SK-N-DZ (cell line): ENCODE measurements around the gene LDLRAD4.
A peak's percentile ranks its signal among the peaks of the same experiment; 100 is the strongest.
"Not testable (repeated sequence)": the region's sequence is repeated elsewhere in the genome, so short reads cannot be mapped to it uniquely, and the experiment has no call there.

Source experiments
- DNase-seq: peaks from one replicate; pipeline ENCODE4 v3.0.0-alpha.2; 2015; ENCODE audit warnings: low spot score

The LDLRAD4 gene

DNA sequence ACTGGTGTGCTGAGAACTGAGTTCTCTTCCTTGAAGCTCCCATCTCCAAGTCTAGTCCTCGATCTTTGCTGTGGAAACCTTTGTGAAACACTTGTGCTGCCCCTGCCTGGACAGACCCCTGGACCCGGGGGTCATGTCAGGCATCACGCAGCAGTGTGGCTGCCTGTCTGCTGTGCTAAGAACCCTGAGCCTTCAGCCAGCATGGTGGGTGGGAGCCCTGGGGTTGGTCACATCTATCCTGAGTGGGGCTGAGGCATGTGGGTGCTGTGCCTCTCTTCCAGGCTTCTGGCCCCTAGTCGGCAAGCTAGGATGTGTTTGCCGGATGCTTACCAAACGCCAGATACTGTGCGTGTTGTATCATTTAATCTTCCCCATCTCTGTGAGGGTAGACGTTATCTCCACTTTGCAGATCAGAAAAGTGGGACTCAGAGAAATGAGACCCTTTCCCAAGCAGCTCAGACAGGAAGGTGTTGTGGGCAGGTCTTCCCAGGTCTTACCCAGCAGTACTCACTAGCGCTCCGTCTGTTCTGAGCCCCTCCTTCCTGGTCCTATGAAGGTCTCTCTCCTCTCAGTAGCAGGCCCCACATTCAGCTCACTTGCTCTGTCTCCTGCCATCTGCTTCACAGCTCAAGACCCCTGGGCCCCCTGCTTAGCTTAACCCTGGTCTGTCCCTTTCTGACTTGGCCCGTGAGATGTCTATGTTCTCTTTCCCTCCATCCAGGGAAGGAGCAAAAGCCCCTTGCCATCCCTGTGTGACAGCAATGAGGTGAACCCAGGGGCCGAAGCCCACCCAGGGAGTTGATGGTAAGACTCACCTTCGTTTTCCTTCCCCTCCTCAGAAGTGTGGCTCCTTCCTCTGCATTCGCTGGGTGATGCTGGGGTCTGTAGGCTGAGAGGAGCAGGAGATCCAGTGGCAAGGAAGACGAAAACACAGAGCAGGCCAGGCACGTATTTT lies 265.0 kb downstream of the LDLRAD4 start:
- DNase-seq = peak; percentile 29

DNA sequence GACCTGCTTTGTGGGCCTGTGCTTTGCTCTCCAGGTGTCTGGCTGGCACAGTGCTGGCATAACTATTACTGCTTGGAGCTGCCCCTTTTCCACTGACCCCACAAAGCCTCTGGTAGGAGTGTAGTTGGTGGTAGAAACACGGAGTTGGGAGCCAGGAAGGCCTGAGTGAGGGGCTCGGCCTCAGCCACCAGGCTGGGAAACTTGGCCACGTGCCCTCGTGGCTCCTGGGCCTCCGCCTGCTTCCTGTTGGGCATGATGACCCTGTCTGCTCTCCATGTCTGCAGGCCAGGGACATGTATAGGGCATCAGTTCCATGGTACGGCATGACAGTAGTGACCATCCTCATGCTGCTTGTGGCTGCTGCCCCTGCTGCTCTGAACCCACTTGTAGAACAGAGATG lies 266.6 kb downstream of the LDLRAD4 start:
- no peak for DNase-seq

DNA sequence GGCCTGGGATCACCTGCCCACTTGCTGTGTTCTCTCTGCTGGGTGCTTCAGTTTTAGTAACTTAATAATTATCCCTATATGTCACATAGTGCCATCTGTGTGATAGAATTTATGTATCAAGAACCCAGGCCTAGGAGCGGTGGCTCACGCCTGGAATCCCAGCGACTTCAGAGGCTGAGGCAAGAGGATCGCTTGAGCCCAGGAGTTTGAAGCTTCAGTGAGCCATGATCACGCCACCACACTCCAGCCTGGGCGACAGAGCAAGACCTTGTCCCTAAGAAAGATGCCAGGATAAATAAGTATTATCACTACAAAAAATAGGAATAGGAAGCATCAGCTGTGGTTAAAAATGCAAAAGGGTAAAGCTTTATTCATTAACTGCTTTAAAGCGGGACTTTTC lies 267.0 kb downstream of the LDLRAD4 start:
- DNase-seq = no peak

DNA sequence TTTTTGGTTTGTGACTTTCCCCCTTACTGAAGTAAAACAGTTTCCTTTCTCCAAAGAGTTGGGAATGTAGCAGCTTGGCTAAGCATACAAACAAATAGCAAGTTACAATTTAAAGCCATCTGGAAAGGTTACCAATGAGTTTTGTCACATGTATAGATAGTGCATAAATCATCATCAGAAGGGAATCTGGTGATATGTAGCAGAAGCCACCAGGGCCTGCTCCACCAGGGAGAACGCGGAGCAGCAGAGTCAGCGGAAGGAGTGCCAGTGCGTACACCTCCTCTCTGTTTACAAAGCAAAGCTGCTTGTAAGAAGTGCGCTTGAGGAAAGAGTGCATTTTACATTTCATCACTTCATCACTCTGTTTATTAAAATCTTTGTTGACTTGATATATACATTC lies 267.7 kb downstream of the LDLRAD4 start:
- DNase-seq = no peak

DNA sequence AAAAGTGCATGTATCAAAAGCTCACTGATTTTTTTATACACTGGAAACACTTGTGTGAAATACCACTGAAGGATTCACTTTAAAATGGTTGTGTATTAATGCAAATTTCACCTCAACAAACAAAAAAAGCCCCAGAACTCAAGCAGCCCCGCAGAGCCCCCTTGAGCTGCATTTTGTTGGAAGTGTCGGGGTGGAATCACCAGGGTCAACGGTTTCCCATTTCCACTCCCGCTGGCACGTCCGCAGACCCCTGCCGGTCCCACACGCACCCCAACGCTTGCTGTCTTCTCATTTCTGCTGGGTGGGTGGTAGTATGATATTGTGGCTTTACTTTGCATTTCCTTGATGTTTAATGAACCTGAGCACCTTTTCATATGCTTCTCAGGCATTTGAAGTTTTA lies 268.1 kb downstream of the LDLRAD4 start:
- DNase-seq = no peak

DNA sequence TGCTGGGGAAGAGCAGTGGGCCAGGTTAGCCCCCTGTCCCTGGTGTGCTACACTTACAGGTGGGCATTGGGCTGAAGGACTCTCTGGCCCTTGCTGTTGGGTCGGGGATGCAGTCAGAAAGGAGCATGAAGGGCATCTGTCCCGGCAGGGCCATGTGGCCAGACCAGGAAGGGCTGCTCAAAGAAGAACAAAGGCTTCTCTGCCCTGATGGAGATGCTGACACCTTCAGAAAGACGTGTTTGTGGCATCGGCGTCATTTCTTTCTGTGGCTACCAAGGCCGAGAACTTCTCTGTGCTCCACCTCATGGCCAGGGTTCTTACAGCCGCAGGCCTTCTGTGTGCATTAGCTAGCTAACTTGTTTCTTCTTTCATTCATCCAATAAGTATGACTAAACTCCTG lies 268.7 kb downstream of the LDLRAD4 start:
- DNase-seq = no peak

DNA sequence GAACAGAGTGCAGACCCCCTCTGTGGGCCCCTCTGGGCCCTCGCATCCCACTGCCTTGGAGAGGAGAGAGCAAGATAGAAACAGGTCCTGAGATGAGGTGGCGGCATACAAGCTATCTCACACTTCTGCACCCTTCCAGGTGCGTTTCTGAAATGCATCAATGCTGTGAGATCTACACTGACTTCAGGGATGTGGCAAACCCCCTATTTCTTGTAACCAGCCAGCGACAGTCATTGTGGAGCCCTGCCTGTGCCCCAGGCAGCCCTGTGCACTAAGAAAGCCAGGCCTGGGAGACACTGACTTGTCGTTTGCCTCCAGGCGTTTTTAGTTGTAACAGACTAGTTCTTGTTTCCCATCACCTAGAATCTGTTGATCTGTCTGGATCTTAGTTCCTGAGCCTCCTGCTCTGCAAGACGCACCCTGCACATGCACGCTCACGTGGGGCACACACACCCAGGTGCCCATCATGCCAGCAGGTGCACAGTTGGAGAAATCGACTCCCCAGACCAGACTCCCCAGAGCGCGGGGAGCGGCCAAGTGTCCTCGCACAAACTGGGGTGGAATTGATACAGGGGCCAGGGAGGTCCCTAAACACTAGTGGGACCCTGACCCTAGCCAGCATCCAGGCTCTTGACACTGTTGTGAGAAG lies 269.8 kb downstream of the LDLRAD4 start:
- DNase-seq = no peak

DNA sequence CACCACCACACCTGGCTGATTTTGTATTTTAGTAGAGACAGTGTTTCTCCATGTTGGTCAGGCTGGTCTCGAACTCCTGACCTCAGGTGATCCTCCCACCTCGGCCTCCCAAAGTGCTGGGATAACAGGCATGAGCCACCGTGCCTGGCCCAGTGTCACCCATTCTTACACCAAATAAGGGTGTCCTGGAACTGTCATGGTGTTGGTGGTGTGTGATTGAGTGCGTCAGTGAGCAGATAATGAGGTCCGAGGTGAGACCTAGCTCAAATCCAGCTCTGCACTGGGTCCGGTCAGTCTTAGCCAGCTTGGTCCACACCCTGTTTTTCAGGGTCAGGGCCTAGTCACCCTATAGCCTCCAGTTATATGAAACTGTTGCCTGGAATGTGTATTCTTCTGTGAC lies 270.7 kb downstream of the LDLRAD4 start:
- DNase-seq = not testable (repeated sequence)

DNA sequence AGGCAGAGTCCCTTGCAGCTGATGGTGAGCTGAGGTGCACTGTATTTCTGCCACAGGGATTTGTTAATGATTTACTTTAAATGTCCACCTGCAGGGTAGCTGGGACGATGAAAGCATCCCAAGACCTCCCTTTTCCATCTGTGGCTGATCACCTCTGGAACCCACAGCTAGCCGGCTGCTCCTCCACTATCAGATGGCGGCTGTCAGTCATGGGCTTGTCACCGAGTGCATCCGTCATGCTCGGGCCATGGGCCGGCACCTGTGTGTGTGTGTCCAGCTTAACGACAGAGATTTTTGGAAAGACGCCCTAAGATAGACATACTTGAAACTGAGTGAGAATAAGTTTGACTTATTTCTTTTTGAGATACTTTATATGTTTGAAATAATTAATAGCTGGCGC lies 272.6 kb downstream of the LDLRAD4 start:
- DNase-seq = no peak

DNA sequence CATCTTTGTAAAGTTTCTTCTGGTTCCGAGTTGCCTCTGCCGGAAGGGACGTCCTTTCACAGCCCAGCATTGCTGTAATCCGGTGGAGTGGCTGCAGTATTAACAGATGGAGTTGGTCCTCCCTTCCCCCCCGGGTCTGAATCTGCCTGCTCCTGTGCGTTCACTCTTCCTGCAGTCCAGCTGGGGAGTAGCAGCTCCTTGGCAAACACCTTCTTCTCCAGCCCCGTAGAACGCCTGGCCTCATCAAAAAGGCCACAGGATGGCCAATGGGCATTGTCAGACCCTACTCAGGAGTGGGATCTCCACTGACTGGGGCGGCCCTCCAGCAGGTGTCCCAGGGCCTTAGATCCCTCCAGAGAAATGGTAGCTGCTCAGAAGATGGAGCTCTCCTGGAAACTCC lies 273.8 kb downstream of the LDLRAD4 start:
- DNase-seq = no peak

DNA sequence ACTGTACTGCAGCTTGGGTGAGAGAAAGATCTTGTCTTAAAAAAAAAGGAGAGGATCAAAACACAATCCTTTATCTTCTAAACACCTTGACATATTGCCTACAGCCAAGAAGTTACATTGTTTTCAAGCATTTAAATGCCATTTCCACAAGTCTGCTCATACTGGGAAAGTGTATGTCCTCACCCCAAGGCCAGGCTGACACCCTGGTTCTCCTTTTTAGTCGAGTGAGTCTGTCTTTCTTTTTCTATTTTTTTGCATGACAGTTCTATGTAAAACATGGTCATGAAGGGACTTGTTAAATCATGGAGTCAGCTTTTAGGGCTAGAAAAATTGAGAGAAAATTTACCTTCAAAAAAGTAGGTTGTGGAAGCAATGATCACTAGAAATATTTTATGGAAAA lies 274.5 kb downstream of the LDLRAD4 start:
- no peak for DNase-seq

DNA sequence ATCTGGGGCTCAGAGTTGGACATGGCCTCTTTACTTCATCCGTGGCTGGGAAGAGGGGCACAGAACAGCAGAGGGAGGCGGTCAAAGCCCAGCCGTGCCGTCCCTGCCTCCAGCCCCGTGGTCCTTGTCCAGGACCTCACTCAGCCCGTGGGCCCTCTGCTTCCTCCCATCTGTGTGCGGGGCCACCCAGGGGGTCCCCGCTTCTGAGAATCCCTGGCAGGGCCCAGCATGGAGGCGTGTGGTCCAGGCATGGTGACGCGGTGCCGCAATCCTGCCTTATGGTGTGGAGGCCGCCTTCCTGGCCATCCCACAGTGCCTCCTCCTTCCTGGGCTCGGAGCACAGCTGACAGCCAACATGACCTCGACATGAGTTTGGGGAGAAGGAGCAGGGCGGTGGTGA lies 275.2 kb downstream of the LDLRAD4 start:
- no peak for DNase-seq

DNA sequence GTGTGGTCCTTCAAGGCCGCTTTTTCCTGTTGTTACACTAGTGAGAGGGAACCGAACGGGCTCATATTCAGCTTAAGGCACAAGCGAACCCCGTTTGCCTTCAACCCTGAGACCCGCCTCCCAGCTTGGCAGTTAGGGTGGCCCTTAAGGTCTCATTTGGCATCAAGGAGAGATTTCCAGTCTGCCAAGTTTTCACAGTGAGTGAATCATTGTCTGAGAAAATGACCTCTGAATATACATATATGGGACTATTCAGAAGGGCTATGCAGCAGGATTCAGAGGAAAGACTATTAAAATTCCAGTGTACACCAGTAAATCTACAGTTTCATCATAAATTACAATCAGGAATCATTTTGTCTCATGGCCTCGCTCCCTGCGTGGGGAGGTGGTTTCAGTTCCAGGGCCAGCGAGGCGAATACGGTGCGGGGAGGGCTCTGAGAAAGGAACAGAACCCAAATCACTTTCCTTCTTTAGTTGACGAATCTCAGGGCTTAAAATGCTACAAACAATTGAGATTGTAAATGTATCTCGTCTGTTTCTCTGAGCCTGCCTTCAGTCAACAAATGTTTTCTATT lies 276.4 kb downstream of the LDLRAD4 start:
- DNase-seq = no peak

DNA sequence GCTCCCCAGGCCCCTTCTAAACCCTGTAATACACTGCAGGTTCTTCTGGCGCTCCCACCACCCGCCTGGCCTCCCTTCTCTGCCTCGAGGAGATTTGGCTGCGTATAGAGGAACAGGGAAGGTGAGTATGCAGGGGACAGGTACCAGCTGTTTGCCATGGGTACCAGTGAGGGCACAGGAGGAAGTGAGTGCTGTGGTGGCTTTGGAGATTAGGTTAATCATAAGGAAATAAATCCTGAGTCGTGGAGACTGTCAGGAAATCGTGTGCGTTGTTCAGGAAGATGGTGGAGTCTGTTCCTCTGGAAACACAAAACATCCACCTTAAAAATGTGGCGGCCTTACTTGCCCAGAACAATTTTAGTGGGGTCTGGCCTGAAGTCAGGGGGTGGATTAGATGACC lies 277.4 kb downstream of the LDLRAD4 start:
- DNase-seq = no peak

DNA sequence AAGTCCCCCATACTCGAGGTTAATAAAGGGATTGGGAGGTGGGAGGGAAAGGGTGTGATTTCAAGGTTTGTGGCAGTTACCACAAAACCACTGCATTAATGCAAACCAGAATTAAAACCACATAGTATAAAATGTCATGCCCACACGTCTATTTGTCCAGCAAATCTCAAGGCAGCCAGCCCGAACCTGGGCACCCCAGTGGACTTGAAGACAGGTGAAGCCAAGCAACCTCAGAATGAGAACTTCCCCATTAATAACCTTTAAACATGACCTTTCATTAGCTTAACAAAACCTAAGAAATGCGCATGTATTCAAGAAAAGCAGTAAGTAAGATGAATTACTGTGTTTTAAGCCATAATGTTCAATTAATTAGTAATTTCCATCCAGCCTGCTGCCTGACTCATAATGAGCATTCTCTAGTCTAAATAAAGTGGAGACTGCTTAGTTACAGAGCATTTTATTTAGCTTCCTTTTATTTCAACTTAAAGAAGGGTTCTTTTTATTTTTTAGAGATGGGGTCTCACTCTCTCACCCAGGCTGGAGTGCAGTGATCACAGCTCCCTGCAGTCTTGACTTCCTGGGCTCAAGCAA lies 278.2 kb downstream of the LDLRAD4 start:
- DNase-seq = no peak

DNA sequence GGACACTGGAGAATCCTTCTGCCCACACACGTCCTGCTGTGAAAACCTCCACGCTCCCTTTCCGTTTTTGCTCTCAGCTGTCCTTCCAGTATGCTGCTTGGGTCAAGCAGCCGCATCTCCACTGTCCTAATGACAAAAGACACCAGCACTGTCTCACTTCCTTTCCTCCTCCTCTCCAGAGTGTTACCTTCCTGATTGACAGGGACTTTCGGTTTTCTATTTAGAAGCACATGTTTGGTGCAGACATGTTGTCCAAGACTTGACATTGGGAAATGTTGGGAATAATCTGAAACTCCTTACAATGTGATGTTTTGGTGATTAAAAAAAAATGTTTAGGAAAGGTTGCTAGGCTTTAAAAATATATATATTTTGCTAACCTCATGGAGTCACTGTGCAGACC lies 281.2 kb downstream of the LDLRAD4 start:
- no peak for DNase-seq

DNA sequence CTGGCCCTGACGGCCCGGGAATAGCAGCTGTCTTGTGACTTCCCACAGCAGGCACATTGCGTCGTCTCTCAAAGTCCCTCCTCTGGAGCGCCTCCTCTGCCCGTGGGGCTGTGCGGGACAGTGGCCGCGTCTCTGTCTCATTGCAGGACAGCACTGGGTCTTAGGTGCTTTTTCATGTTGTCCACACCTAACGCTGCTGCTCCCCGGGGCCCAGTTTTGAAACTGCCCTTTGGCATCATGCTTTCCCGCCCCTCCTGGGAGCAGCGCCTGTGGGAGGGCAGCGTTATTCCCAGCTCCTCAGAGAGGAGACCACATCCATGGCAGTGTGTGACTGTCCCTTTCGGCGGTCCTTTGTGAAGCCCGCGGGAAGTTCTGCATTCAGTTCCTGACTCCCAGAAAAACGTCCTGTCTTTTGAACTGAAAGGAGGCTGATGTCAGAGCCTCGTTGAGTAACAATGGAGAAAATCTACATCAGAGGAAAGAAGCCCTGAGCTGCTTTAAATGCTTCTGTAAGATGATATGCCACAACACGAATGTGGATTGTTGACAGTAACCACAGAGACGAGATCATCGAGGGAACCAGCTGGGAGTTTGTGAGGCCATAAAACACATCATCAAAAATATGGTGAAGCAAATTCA lies 281.8 kb downstream of the LDLRAD4 start:
- DNase-seq = no peak

DNA sequence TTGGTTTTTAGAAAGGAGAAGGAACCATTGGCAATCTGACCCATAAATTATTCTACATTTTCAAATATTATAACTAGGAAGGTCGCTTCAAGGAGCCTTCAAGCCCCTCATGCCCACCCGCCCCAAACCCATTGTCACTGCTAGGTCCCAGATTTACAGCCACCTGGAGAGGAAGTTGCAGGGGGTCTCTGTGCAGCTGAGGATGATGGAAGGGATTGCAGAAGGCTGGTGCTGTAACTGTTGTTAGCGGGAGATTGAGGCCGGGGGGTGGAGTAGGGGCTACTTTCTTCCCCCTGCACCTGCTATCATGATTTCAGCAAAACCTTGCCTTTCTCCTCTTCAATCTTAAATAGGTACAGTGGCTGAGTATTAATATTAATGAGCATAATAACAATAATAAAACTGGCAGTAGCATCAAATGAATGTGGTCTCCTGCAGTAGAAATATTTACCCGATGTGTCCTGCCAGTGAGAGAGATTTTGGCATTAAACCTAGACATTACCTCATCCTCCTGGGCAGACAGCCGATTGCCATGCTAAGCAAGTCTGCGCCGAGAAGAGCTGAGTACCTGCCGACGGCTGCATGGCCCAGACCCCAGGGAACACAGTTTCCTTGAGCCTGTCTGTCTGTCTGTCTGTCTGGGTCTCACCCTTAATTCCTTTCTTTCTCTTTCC lies 282.4 kb downstream of the LDLRAD4 start:
- no peak for DNase-seq

DNA sequence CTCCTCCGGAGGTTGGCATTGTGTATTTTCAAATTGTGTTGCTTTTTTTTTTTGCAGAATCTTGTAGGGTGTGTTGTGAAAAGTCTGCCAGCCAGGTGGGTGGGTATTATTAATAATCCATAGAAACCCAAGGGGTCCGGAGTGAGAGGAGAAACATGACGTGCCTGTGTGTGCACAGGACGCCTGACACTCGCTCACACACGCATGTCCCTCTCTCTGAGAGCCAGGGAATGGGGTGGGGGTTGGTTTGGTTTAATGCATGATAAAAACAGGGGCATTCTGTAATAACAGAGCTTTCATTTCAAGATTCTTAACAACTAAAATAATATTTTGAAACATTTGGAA lies 283.0 kb downstream of the LDLRAD4 start:
- no peak for DNase-seq

DNA sequence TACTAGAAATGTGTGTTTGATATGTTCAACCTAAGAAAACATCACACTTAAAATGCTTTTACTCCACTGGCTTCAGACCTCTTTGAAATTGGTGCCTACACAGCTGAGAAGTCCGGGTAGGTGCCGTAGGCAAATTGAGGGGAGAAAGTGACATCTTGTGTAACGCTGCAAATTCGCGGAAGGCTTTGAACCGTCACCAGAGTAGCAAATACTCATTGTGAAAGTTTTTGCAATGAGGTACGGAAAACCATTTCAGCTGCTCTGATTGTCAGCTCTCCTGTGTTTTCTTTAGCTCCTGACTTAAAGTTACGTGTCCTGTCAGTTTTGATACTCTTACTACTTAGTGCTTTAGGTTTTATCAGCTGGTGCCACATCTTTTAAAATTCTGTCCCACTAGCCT lies 283.3 kb downstream of the LDLRAD4 start:
- DNase-seq = no peak

DNA sequence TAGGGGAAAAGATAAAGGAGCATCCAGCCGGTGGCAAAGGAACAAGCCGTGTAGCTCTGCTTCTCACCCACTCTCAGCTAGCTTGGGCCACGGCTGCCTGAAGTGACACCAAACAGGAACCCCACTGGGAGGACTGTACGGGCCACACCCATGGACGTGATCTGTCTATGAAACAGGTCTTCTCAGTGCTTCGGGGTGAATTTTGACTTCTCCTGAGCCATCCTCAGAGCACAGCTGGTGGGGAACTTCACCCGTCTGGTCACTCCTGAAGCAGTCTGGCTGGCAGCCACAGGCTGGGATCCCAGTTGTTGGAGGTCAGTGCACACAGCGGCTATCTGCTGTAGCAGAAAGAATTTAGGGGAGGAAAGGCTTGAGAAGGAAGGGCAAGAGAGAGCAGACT lies 284.0 kb downstream of the LDLRAD4 start:
- DNase-seq = no peak
